Vagina (tissue), 2 donors: Measurements from ENCODE around the gene FSTL5.

ENCODE experiments used
- CTCF ChIP-seq, 3 experiments: fragments of 450-650 bp in 2 of 3; fragments of 200-600 bp in 1 of 3; sonication (generic) in 1 of 3; IDR thresholded peaks; one replicate each; pipeline ENCODE4 v1.5.1; 2017 to 2019; ENCODE audit warnings: antibody characterized with exemption in 3 of 3, mild to moderate bottlenecking in 2 of 3, moderate library complexity in 2 of 3
- POLR2A ChIP-seq, 2 donors: fragments of 450-650 bp; IDR thresholded peaks; one replicate each; pipeline ENCODE4 v1.6.1; 2017; ENCODE audit warnings: antibody characterized with exemption in 2 of 2, mild to moderate bottlenecking in 2 of 2, moderate library complexity in 2 of 2
- POLR2AphosphoS5 ChIP-seq, 2 donors: sonication (generic); formaldehyde crosslinking; IDR thresholded peaks; one replicate each; pipeline ENCODE4 v1.9.0; 2017; ENCODE audit warnings: antibody characterized with exemption in 2 of 2, mild to moderate bottlenecking in 2 of 2, low read depth in 1 of 2; ENCODE audit not compliant: insufficient read depth in 1 of 2

GRCh38 chr4:161376275-161376674, 787.5 kb downstream of the FSTL5 start:
- no peak for TF ChIP-seq CTCF (IDR thresholded peaks at IDR 0.05)
- TF ChIP-seq POLR2A (IDR thresholded peaks at IDR 0.05): no peak
- TF ChIP-seq POLR2AphosphoS5 (IDR thresholded peaks at IDR 0.05; ENCODE audit: insufficient read depth in 1 of 2, low read depth in 1 of 2): no peak
